Choroid plexus epithelial cell (primary cell): ENCODE results near the gene WDFY2.

ENCODE experiments used
- DNase-seq: peaks from one replicate; pipeline ENCODE4 v3.0.0-alpha.2; 2010; ENCODE audit warnings: low read depth
- H3K4me3 ChIP-seq: 2 replicates; pipeline ENCODE4 v1.5.1; 2011; ENCODE audit warnings: low read depth, mild to moderate bottlenecking, control low read depth, low read length, moderate library complexity
- CTCF ChIP-seq: conservative IDR thresholded peaks from 2 replicates; pipeline ENCODE4 v1.5.1; 2011; ENCODE audit warnings: low read depth, mild to moderate bottlenecking, control low read depth, inconsistent platforms, low read length, moderate library complexity

Gene WDFY2

GRCh38 chr13:51624207-51624606, 39.9 kb downstream of the WDFY2 start:
- no peak overlapping the region for H3K4me3 ChIP-seq
- no peak for TF ChIP-seq CTCF
- no peak for DNase-seq

DNA sequence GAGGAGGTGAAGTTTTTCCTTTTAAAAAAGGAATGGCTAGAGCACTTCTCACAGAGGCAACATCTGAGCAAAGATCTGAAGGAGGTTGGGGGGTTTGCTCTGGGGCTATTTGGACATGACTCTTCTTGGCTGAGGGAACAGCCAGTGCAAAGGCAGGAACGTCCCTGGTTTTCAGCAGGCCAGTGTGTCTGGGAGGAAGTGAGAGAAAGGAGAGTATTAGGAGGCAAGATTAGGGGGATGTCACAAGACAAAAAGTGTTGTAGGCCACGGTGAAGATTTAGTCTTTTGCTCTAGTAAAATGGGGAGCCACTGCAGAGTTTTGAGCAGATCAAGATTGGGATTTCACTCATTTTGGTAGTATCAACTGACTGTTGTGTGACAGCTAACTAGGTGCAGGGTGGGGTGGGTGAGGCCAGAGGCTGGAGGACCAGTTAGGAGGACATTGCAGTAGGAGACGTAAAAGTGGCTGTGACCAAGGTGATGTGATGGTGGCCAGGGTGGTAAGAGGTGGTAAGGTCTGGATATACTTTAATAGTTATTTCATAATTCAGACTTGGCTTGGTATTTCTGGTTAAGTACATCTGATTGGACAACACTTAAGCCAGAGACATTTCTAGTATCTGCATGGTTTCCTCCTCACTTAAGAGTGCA, 40.6 kb downstream of the WDFY2 start:
- no peak overlapping the region for H3K4me3 ChIP-seq
- TF ChIP-seq CTCF, result no peak
- DNase-seq, result no peak

DNA sequence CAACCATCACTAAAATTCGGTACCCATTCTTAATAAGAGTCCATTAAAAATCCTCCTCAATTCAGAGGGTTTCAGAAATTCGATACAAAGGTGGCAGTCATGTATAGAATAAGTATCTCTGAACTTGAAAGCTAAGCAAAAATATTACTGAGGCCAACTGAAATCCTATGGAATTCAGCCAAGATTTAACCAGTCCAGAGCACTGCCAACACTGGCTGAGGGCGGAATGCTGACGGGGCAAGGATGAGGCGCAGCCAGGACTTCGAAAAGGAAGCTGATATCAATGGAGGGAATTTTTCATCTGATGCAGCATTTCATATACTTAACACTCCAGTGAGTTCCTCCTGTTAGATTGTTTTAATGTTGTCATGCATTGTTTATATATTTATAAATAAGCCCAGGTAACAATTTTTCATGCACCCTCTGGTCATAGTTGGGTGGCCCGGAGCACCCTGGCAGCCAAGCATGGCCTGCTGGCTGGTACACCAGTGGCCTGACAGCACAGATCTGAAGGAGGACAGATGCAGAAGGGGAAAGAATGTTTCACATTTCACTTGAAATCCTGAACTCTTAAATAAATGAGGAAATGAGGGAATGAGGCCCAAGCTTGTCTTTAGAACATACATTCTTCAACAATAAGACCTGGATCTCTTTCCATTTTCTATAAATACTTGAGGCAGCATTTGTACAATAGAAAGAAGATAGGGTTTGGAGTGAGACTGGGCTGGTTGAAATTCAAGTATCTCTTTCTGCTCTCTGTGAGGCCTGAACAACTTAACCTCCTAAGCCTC, 41.5 kb downstream of the WDFY2 start:
- H3K4me3 ChIP-seq, result no peak overlapping the region
- no peak for DNase-seq
- TF ChIP-seq CTCF, result no peak

DNA sequence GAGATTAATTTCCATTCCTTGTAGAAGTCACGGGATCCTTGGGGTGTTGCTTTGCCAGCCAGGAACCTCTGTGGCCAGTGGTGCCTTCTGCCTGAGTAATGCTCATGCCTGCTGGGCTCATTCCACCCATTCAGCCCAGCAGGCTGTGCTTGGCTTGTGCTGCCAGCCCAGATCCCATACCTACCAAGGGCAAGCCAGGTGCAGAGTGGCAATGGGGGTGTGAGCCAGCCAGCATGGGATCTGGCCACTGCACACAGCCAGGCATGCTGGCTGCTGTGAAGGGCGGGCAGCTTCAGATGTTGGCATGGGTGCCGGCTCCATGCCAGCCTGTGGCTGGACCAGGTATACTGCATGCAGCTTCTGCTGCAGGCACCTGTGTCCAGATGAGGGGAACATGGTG, 42.5 kb downstream of the WDFY2 start:
- DNase-seq, result no peak
- H3K4me3 ChIP-seq, result no peak overlapping the region
- TF ChIP-seq CTCF, result no peak

- no peak for DNase-seq
- no peak overlapping the region for H3K4me3 ChIP-seq
- no peak for TF ChIP-seq CTCF
Observed at GRCh38 chr13:51628059-51628852, 44.0 kb downstream of the WDFY2 start.

DNA sequence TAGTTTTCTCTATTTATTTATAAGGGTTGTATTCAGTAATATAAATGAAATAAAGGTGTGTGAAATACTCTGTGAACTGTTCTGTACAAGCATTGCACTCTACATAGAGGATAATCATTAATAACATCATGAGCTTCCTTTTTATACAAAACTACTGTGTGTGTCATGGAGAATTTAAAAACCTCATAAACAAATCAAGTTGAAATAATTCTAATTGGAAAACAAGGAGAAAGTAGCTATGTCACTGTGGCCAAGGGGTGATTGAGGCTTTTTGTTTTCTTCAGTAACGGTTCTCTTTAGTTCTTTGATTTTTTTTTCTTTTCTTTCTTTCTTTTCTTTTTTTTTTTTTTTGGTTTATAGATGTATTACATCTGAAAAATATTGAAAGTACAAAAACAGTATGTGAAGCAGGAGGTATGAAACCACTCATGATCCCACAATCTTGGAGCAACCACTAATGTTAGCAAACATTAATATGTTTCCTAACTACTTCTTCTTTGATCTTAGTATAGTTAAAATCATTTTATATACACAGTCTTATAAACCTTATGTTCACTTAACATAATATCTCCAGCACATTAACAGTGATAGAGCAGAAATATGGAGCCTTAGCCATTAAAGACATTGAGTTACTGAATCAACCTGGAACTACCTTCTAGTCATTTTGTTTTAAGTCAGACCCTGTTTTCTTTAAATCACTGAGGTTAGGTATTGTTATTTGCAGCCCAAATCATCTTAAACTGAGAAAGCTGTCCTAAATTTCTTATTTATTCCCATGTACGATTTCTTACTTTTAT, 45.4 kb downstream of the WDFY2 start:
- no peak overlapping the region for H3K4me3 ChIP-seq

More for the DNA sequence above, 45.4 kb downstream of the WDFY2 start:
- DNase-seq, result no peak
- TF ChIP-seq CTCF, result no peak
